Adrenal gland (tissue), 12 donors: ENCODE results near the gene PLPP2. TPM values are rescaled to one million over a fixed set of nuclear protein-coding genes. Genes with fewer than 3 reads are reported as not detected.

Source experiments
- DNase-seq, 7 donors: peaks; one replicate each; pipeline ENCODE4 v3.0.0-alpha.2; 2019 to 2020
- H3K27ac ChIP-seq, 5 donors: fragments of 200-600 bp; sonication (generic) in 4 of 5; 1 replicate in 3 of 5; 2 replicates in 2 of 5; pipeline versions ENCODE4 v1.5.1 to v1.8.0; 2016 to 2020; ENCODE audit warnings: mild to moderate bottlenecking in 1 of 5
- H3K27me3 ChIP-seq: fragments of 200-600 bp; 2 replicates; pipeline ENCODE4 v1.8.0; 2021
- H3K36me3 ChIP-seq, 2 donors: fragments of 200-600 bp; replicated peaks in 1 of 2; 1 replicate in 1 of 2; 2 replicates in 1 of 2; pipeline versions ENCODE4 v1.5.1 to v1.8.0; 2018 to 2022
- H3K4me1 ChIP-seq, 2 donors: fragments of 200-600 bp; replicated peaks in 1 of 2; 1 replicate in 1 of 2; 2 replicates in 1 of 2; pipeline versions ENCODE4 v1.5.1 to v1.8.0; 2018 to 2021
- H3K4me3 ChIP-seq, 4 donors: fragments of 200-600 bp; sonication (generic) in 3 of 4; one replicate each; pipeline ENCODE4 v1.5.1; 2016 to 2018
- H3K9me3 ChIP-seq, 3 donors: fragments of 200-600 bp; sonication (generic) in 1 of 3; replicated peaks in 1 of 3; 1 replicate in 2 of 3; 2 replicates in 1 of 3; pipeline versions ENCODE4 v1.5.1 to v1.8.0; 2016 to 2021
- POLR2A ChIP-seq, 2 donors: fragments of 450-650 bp; IDR thresholded peaks; one replicate each; pipeline ENCODE4 v1.6.1; 2017; ENCODE audit warnings: antibody characterized with exemption in 2 of 2, mild to moderate bottlenecking in 2 of 2, moderate library complexity in 1 of 2
- whole genome bisulfite sequencing, 4 donors: extraction: QIAGEN DNeasy Blood & Tissue Kit in 2 of 4; methylation state at CpG; one replicate each; pipeline versions ENCODE4 v1.1.5 to v1.1.7; 2013 to 2017; 5-methylcytosine and 5-hydroxymethylcytosine counted together
- intact Hi-C, 2 donors: fragments of 100-400 bp; cut with DNase I; formaldehyde crosslinking; loops; one replicate each; pipeline versions ENCODE4 v1.14.1 to v1.15.0; 2022 to 2023
- polyA plus RNA-seq, 3 donors: library from polyadenylated mRNA; stranded (reverse); fragments of 200-250 nt in 2 of 3; fragments of 350-450 nt in 1 of 3; fragmentation: Illumina TruSeq in 1 of 3; extraction: RNeasy Lipid Tissue Mini Kit (QIAGEN cat#74804) in 1 of 3; gene quantifications; one replicate each; pipeline ENCODE4 v1.2.3, GENCODE V29; 2013 to 2014
- total RNA-seq, 9 donors: library from RNA; depleted of rRNA in 4 of 9; stranded (reverse); fragments of >200 nt in 4 of 9; fragments of 120-200 nt in 1 of 9; fragmentation: NEBNext Ultra II Directional in 1 of 9; extraction: Animal tissue kit (Norgen Biotek cat#: 25700) in 1 of 9; gene quantifications; one replicate each; pipeline versions ENCODE4 v1.1.0 to v1.2.4, GENCODE V29; 2013 to 2023
- TF ChIP-seq, protein P1 (sequence below), 6 experiments: fragments of 450-650 bp in 4 of 6; fragments of 200-600 bp in 2 of 6; sonication (generic) in 1 of 6; IDR thresholded peaks; 1 replicate in 5 of 6; 2 replicates in 1 of 6; pipeline versions ENCODE4 v1.5.1 to v1.8.0; 2016 to 2021; ENCODE audit warnings: antibody characterized with exemption in 6 of 6, mild to moderate bottlenecking in 2 of 6, moderate library complexity in 1 of 6
- donor health status: healthy with polysubstance abuse.
- donor health status: Bipolar disorder and iron deficiency.
- donor health status: DM: yes; HTN: yes; CAD: no.
- donor health status: DM: no; HTN: no; CAD: no.
- donor health status: DM: no; HTN: no; CAD: no.
- donor health status: DM: yes; HTN: yes; CAD: no.

Gene PLPP2
- total and polyA plus RNA-seq, 12 donors = 0.33 to 272 (median 5.0) TPM

DNA sequence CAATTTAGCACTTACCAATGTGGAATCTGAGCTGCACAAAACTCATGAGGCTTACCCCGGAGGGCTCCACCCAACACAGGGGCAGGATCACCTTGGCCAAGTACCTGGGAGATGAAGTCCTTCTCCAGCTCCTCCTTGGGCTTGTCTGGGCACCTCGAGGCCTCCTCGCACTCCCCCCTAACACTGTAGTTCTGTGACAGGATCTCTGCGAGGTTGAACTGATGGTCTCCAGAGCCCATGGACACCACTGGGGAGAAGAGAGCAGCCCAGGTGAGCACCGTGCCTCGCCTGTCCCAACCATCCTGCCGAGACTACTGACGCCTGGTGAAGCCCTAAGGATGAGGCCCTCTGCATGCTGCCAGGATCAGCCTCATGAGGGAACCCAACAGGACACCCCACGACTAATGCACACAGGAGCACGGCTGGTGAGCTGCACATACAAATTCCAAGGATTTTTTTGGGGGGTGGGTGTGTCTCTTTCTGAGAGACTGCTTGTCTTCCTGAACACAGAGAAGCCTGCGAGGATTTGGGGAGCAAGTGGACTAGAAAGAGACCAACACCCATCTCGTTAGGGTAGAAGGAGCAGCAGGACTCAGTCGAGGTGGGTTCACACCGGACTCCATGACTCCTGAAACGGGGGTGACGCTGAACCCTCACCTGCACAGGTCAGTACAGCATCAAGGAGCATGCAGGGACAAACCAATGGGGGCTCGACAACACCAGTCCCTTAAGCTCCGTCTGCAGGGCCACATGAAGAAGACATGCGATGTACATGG, 43.3 kb upstream of the PLPP2 start:
- no peak for DNase-seq
- no peaks in the 10 kb centered on the region for H3K9me3 ChIP-seq
- 93 to 100% (median 94%) methylated on average over 8 to 19 of the region's 19 CpGs for WGBS, 4 donors
- no peak overlapping the region for H3K27ac ChIP-seq
- intact Hi-C loops = no loop called here
- no peak overlapping the region for H3K4me3 ChIP-seq
- H3K36me3 ChIP-seq = peaks cover 0 to 28% of the 10 kb centered on the region in 2 donors
- H3K27me3 ChIP-seq = no peaks in the 10 kb centered on the region
- H3K4me1 ChIP-seq = peaks cover 3 to 7% of the 10 kb centered on the region in 2 donors
- TF ChIP-seq POLR2A (IDR thresholded peaks at IDR 0.05) = no peak
- TF ChIP-seq, protein P1, sequence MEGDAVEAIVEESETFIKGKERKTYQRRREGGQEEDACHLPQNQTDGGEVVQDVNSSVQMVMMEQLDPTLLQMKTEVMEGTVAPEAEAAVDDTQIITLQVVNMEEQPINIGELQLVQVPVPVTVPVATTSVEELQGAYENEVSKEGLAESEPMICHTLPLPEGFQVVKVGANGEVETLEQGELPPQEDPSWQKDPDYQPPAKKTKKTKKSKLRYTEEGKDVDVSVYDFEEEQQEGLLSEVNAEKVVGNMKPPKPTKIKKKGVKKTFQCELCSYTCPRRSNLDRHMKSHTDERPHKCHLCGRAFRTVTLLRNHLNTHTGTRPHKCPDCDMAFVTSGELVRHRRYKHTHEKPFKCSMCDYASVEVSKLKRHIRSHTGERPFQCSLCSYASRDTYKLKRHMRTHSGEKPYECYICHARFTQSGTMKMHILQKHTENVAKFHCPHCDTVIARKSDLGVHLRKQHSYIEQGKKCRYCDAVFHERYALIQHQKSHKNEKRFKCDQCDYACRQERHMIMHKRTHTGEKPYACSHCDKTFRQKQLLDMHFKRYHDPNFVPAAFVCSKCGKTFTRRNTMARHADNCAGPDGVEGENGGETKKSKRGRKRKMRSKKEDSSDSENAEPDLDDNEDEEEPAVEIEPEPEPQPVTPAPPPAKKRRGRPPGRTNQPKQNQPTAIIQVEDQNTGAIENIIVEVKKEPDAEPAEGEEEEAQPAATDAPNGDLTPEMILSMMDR (IDR thresholded peaks at IDR 0.05) = no peak

DNA sequence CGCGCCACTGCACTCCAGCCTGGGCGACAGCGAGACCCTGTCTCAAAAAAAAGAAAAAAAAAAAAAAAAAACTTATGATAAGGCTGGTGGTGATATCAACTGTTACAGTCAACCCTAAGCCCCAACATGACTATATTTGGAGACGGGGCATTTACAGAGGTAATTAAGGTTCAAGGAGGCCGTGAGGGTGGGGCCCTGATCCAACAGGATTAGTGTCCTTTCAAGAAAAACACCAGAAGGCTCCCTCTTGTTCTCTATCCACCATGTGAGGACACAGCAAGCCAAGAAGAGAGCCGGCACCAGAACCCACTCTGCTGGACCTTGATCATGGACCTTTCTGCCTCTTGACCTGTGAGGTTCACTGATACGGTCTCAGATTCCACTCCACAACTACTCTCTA, 39.3 kb upstream of the PLPP2 start:
- no peaks in the 10 kb centered on the region for H3K9me3 ChIP-seq
- H3K27me3 ChIP-seq = no peaks in the 10 kb centered on the region
- TF ChIP-seq, protein P1 (IDR thresholded peaks at IDR 0.05) = no peak
- TF ChIP-seq POLR2A (IDR thresholded peaks at IDR 0.05) = no peak
- H3K27ac ChIP-seq = no peak overlapping the region
- no peaks in the 10 kb centered on the region for H3K4me1 ChIP-seq
- 96 to 98% (median 97%) methylated on average over 8 of the region's 8 CpGs for WGBS, 4 donors
- DNase-seq = no peak
- peaks cover 0 to 62% of the 10 kb centered on the region in 2 donors for H3K36me3 ChIP-seq
- intact Hi-C loops = no loop called here
- no peak overlapping the region for H3K4me3 ChIP-seq

DNA sequence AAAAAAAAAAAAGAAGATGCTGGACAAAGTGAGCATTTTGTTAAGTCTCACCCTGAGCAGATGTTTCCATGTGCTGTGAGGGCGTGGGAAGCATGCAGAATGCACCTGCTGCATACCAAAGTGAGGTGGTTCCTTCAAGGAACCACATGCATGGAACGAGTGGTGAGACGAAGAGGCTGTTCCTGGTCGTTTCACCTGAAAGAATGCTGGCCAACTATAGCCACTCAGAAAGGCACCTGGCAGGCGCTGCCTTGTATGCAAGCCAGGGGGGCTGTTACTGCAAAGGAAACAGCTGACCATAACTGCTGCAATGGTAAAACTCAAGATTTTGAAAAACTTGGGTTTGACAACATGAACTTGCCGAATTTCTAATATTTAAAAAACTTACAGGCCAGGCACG, 38.7 kb upstream of the PLPP2 start:
- H3K4me1 ChIP-seq = no peaks in the 10 kb centered on the region
- WGBS, 4 donors = 97 to 99% (median 98%) methylated on average over 7 of the region's 7 CpGs
- peaks cover 0 to 63% of the 10 kb centered on the region in 2 donors for H3K36me3 ChIP-seq
- no peak overlapping the region for H3K27ac ChIP-seq
- H3K27me3 ChIP-seq = no peaks in the 10 kb centered on the region
- no peaks in the 10 kb centered on the region for H3K9me3 ChIP-seq
- TF ChIP-seq, protein P1 (IDR thresholded peaks at IDR 0.05) = no peak
- no peak for DNase-seq
- intact Hi-C loops = no loop called here
- H3K4me3 ChIP-seq = no peak overlapping the region

DNA sequence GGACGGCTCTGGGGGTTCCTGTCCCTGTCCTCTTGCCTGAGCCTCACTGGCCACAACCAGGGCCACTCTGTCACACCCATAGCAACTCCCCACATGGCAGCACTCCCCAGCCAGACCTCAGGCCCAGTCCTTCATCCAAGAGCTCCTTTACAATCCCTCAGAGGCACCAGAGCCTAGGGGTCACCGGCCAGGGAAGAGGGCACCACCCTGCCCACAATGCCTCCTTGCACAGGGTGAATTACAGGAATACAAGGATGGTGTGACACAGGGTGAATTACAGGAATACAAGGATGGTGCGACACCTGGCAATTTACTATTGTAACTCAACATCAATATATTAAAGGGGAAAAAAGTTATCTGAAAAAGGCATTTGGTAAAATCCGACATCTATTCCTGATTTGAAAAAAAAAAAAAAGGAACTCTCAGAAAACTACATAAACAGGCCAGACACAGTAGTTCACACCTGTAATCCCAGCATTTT, 36.9 kb upstream of the PLPP2 start:
- Histone ChIP-seq H3K27me3 (no peaks in the 10 kb centered on the region), H3K9me3 (no peaks in the 10 kb centered on the region), H3K4me3 (no peak overlapping the region), H3K27ac (no peak overlapping the region), H3K36me3 (peaks cover 0 to 64% of the 10 kb centered on the region in 2 donors), H3K4me1 (no peaks in the 10 kb centered on the region)
- TF ChIP-seq POLR2A (IDR thresholded peaks at IDR 0.05) = no peak
- TF ChIP-seq, protein P1 (IDR thresholded peaks at IDR 0.05) = no peak
- WGBS, 4 donors = 87 to 100% (median 98%) methylated on average over 3 to 4 of the region's 4 CpGs
- DNase-seq = no peak
- intact Hi-C loops = no loop called here
